GM21576 (cell line): Measurements from ENCODE around the gene LAMP1.
"Not testable (repeated sequence)": the region's sequence is repeated elsewhere in the genome, so short reads cannot be mapped to it uniquely, and the experiment has no call there.

ENCODE experiments used
- ATAC-seq: cut with Tn5 transposase; IDR thresholded peaks from one replicate; pipeline ENCODE4 v1.9.1; 2021; ENCODE audit warnings: mild to moderate bottlenecking, moderate library complexity; ENCODE audit not compliant: unreplicated experiment

Gene LAMP1

DNA sequence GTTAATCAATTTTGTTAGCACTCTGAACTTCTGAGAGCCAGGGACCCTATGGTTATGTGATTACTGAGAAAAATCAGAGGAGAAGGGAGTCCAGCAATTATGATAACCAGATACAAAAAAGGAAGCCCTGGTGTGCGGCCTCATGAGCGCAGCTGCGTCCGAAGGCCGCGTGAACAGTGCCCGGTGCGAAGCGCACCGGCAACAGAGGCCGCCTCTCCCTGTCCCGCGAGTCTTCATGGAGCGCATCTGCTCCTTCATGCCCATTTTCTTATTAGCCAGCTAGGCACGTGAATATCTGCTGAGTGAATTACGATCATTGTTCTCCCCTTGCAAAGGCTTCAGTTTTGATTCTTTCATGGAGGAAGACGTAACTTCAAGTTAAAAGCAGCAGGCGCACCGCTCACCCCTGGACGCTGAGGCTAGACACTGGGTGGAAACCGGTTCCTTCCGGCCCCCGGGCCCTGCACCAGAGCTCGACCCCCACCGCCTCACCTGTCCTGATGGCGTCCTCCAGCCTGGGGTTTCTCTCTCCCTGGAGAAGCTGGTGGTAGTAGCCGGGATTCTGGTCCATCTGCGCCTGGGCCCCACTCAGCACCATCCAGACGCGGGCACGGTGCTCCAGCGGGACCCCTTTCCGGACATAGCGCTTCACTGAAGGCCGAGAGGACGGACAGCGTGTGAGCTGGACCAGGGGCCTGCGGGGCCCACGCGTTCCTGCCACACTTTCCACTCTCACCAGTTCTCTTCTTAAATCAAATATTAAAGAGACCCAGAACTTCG is 58.0 kb downstream of the LAMP1 start:
- ATAC-seq = no peak

DNA sequence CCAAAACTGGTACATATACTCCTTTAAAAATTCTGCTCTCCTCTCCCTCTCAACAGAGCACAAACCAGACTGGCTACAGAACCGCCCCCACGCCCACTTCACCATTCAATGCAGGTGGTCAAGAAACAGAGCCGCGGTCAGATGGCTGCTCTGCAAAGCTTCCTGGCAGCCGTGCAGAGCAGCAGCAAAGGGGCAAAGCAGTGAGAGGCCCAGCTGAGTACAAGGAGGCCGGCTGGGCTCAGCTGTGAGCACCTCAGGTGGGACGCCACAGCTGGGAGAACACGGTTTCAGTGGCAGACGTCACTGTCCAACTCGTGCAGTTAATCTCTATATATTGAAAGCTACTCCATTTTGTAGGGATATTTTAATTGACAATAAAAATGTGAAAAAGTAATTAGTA is 58.6 kb downstream of the LAMP1 start:
- no peak for ATAC-seq

DNA sequence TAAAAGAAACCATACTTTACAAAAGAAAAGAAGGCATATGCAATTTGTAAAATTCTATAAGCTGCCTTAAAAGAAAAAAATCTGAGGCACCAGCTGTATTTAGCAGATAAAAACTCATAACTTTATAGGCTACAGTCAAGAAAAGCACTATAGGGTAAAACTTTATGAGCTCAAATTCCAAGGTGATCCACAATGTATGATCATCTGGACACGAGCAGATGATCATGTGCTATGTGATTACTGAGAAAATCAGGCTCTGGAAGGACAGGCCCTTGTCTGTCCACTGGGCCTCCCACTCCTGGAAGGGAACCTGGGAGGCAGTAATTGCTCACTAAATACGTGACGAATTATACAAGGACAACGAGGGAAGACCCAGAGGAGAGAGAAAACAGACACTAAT is 59.6 kb downstream of the LAMP1 start:
- ATAC-seq = no peak

- ATAC-seq = no peak
Measured at GRCh38 chr13:113357529-113357928, 60.5 kb downstream of the LAMP1 start.

DNA sequence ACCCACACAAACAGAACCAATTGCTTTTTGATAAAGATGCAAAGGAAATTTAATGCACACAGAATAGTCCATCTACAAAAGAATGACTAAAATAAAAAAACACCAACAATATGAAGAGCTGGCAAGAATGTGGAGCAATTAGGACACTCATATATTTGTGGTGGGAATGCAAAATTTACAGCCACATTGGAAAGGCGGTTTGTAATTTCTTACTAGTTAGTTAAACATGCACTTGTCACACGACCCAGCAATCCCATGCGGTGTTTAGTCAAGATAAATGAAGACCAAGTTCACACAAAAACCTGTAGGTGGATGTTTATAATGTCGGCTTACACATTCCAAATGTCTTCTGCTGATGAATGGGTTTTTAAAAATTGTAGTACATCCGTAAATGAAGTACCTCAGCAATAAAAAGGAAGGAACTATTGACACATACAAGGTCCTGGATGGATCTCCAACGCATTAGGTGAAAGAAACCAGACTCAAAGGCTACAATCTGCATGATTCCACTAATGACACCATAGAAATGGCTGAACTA is 61.7 kb downstream of the LAMP1 start:
- no peak for ATAC-seq

DNA sequence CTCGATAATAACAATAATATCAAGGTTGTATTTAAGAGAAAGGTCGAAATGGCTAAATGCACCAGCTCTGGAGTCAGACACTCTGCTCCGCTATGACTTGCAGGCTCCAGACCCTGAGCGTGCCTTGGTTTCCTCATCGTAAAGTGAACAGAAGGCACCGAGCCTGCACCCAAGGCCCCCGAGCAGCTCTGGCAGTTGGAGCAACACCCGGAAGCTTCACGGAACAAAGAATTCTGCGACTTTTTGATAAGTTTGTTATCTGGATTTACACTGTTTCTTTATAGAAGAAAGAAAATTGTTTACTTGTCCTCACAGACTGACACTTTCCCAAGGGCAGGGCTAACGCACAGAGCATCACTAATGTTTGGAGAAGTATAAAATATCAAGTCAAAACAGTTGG is 62.5 kb downstream of the LAMP1 start:
- ATAC-seq = no peak

DNA sequence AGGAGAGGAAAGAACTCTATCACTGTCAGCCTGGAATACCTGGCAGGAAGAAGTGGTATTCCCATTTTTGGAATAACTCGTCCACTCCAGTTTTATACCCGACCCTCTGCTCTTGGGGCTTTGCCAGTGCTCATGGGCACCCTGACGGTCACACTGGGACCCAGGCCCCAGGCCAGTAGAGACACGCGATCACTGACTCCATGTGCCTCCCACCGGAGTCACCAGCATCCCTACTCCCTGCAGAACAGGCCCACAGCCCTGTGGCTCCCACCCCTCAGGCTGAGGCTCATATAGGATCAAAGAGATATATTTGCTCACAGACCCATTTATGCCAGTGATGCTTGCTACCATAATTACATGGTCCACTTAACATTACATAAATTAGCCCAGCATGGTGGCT is 63.4 kb downstream of the LAMP1 start:
- ATAC-seq = no peak

DNA sequence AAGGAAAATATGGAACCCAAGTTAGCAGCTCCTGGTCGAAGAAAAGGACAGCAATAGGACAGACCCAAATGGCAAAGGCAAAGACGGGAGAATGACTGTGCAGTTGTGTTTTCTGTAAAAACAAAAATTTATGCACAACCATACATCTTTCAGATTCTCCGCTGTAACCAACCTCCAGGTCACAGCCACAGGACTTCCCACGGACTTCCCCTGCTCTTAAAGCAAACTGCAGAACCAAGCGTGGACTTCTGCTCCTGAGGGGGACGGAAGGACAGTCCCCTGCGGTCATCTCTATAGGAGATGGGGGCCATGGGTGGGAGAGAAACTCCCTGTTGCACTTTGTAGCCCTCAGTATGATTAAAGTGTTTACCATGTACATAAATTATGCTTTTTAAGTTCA is 64.4 kb downstream of the LAMP1 start:
- ATAC-seq = no peak

DNA sequence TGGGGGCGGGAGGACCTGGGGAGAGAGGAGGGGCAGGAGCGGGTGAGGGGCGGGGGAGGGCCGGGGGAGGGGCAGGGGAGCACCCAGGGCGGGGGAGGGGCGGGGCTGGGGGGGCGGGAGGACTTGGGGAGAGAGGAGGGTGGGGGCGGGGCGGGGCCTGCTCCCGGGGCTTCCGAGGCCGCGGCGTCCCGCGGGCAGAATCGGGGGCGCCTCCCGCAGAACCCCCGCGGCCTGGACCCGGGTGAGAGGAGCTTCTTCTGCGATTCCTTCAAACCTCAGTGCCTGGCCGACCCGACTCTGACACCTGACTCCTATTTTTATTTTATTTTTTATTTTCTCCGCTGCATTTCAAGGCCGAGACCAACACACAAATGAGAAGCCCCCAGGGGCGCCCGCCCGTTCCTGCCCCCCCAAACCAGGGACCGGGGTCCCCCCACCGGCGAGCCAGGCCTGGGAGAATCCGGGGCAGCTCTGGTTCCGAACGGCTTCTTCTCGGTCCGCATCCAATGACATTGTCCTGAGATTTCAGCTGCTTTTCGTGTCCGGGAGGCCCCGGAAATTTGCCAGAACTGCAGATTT is 67.4 kb downstream of the LAMP1 start:
- no peak for ATAC-seq

DNA sequence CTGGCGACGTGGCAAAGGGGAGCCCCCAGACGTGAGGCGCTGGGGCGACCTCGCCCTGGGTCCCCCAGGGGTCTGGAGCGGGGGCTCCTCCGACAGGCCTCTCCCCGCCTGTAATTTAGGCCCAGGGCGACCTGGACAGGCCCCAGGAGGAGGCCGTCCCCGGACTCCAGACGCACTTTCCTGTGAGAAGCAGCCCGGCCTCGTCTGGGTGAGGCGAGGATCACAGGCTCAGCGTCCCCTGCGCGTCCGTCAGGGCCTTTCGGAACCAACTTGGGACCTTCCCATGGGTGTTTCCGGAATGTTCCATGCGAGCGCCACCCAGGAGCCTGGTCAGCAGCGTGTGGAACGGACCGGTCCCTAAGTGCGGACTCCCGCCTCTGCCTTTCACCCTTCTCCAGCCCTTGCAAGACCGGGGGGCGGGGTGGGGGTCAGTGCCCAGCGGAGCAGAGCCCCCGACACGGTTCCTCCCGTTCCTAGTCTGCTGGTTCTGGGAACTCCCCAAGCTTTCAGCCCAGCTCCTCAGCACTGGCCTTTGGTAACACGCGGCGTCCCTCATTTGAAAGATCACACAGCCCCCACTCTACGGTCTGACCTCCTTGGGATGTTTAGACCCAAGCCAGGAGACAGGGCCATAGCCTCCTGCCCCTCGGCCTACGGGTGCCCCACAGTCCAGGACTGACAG is 68.0 kb downstream of the LAMP1 start:
- ATAC-seq = no peak

DNA sequence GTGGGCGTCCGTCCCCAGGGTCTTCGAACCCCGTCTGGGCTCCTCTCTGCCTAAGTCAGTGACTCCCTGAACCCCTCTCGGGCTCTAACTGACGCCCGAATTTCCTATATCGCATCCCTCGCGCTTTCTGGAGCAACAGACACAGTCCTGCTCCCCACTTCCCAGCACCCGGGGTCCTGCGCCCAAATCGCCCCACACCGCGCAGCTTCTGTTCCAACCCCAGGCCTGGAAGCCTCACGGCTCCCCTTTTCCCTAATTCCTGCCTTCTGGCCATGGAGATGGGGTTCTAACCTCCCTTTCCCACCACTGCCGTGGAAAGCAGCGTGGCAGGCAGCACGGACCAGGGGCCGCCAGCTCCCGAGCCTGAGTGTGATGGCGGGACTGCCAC is 68.5 kb downstream of the LAMP1 start:
- no peak for ATAC-seq

DNA sequence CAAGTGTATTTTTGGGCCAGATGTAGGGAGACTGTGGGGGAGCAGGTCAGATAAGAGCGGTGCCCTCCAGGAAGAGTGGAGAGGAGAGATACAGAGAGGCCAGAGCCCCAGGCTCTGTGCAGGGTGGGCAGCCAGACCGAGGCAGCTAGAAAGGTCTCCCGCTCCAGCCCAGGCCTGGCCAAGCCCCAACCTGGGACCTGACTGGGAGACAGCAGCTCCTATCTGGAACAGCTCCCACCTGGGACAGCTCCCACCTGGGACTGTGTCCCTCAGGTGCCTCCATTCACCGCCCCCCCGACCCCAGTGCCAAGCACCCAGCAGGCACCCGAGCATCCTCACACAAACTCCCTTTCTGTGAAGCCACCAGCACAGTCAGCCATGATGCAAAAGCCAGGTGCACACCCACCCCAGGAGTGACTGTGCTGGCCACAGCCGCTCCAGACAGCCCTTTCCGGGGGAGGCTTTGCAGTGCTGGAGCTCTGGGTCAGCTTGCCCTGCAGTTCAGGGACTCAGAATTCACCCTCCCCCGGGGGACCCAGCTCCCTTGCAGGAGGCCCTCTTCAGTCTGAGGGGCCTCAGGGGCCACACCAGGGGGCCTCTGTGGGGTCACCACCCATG is 69.0 kb downstream of the LAMP1 start:
- no peak for ATAC-seq

DNA sequence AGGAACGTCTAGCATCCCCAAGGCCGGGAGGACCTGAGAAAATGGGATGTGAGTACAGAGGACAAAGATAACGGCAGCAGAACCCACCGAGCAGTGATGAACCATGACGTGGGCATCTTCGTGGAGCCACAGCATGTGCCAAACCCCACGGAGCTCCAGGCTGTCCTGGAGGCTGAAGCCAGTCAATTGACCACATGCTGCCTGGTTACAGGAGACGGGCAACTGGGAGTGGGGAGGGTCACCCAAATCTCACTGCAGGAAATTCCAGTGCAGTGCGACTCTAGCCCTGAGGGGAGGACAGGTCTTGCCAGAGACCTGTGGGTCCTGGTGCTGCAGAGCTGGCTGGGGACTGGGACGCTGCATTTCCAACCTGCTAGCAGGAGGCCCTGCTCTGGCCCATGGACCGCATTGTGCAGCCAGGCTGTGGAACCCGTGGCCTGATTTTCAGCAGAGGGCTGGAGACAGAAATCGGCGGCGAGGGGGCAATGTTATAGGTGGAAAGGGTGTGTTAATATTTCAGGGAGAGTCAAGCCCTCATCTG is 70.1 kb downstream of the LAMP1 start:
- no peak for ATAC-seq

- no peak for ATAC-seq
Measured at GRCh38 chr13:113367771-113368170, 70.7 kb downstream of the LAMP1 start.

- not testable (repeated sequence) for ATAC-seq
Measured at GRCh38 chr13:113368353-113368752, 71.3 kb downstream of the LAMP1 start.

DNA sequence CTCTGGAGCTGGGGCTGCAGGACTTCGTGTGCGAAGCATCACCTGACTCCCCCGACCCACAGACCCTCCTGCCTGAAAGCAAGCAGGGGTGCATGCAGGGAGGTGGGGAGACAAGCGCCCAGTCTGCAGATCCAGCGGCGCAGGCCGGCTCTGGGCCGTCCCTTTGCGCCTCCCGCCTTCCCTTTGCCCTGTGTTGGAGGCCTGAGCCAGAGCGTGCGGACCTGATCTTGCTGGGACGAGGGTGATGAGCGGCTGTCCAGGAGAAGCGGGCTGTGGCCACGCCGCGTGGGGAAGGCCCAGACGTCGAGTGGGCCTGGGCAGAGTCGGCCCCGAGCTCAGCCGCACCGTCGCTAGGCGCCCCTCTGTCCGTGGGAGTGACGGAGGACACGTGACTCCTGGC is 72.2 kb downstream of the LAMP1 start:
- ATAC-seq = no peak

DNA sequence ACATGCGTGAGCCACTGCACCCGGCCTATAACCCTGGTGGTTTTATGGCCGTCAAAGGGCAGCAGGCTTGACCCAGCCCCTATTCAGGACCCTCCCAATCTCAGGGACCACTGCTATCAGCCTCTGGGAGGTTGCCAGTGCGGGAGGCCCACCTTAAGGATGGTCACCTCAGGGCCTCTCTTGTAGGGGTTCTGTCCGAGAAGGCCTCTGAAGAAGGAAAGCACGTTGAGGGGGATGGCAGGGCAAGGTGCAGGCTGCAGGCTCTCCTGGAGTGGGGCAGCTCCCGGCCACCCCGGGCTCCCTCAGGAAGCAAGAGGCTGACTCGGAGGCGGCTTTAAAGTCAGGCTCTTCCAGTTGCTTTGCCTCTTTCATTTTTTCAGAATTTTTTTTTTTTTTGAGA is 72.8 kb downstream of the LAMP1 start:
- ATAC-seq = no peak

GRCh38 chr13:113371061-113371460 is 74.0 kb downstream of the LAMP1 start:
- ATAC-seq = no peak

- ATAC-seq = not testable (repeated sequence)
Measured at GRCh38 chr13:113371701-113372100, 74.7 kb downstream of the LAMP1 start.
